ENCODE data around the gene OR7G1. TPM values are rescaled to one million over a fixed set of nuclear protein-coding genes. Genes with fewer than 3 reads are reported as not detected.
A peak's percentile ranks its signal among the peaks of the same experiment; 100 is the strongest.

The OR7G1 gene
- total RNA-seq, 1 experiment from 2014 or later = not detected

DNA sequence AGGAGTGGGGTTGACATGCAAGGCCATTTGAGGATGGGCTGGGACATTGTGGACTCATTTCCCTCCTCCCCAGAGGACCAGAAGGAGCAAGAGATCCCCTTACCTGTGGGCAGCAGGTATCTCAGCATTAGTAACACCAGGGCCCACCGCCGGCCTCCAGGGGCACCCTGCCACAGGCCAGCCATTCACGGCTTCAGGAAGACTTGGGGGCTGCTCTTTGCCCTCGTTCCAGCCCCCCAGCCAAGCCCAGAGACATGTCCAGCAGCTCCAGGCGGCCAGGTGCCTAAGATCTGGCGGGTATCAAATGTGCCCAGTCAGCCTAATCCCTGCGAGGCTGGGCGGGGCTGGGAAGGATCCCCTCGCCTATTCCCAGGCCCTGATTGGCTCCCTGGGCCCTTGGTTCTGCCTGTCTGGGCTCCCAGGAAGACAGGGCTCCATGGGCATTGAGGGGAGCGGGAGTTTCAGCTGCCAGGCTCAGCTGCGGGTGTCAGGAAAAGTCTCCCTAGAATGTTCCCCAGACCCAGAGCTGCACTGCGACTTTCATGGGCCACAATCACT, 50.0 kb downstream of the OR7G1 start:
- Histone ChIP-seq H3K9me3 (ENCODE audit: control insufficient read depth, low read depth, low read length) (no peaks in the 10 kb centered on the region), H2BK120ac (ENCODE audit: low read depth, low read length, poor library complexity, severe bottlenecking) (no peak overlapping the region), H2AFZ (ENCODE audit: low read length) (no peak overlapping the region), H3K79me1 (ENCODE audit: insufficient read depth, low read depth, low read length, poor library complexity, severe bottlenecking) (no peaks in the 10 kb centered on the region), H3K4me2 (ENCODE audit: insufficient read depth, insufficient read length, low read length) (no peak overlapping the region), H3K23ac (ENCODE audit: insufficient read length, low read depth, low read length) (no peak overlapping the region), H3K14ac (ENCODE audit: insufficient read depth, low read length) (no peak overlapping the region), H2BK5ac (ENCODE audit: insufficient read length, low read length) (no peak overlapping the region), H3K4me1 (ENCODE audit: insufficient read depth, low read length) (no peaks in the 10 kb centered on the region), H3K27ac (ENCODE audit: insufficient read length, low read depth, low read length) (no peak overlapping the region), H3K56ac (ENCODE audit: insufficient read length, low read depth, low read length) (no peak overlapping the region), H3T11ph (ENCODE audit: low read length) (no peak overlapping the region), H2BK12ac (ENCODE audit: insufficient read length, low read depth, low read length) (no peak overlapping the region), H4K91ac (ENCODE audit: insufficient read length, low read depth, low read length) (no peak overlapping the region), H2BK20ac (ENCODE audit: low read depth, low read length, poor library complexity, severe bottlenecking) (no peak overlapping the region), H4K5ac (ENCODE audit: insufficient read length, low read depth, low read length) (no peak overlapping the region), H3K79me2 (ENCODE audit: insufficient read depth, low read length) (no peaks in the 10 kb centered on the region), H3K4ac (ENCODE audit: low read depth, low read length) (no peak overlapping the region), H3K23me2 (ENCODE audit: insufficient read length, low read depth, low read length, poor library complexity, severe bottlenecking) (no peaks in the 10 kb centered on the region), H3K18ac (ENCODE audit: insufficient read length, low read depth, low read length) (no peak overlapping the region), H4K20me1 (ENCODE audit: control insufficient read depth, insufficient read depth, insufficient read length) (no peaks in the 10 kb centered on the region), H2AK5ac (ENCODE audit: insufficient read length, low read length) (no peak overlapping the region), H4K8ac (replicated peaks; ENCODE audit: insufficient read length, low read depth, low read length) (no peak overlapping the region), H3K9ac (ENCODE audit: extremely low read depth, insufficient read length, low read length) (no peak overlapping the region), H2BK15ac (ENCODE audit: low read depth, low read length) (no peak overlapping the region), H3K27me3 (ENCODE audit: insufficient read depth, low read length) (no peaks in the 10 kb centered on the region)
- no CpG with 5 or more reads among the region's 12 CpGs for WGBS (ENCODE audit: extremely low coverage, insufficient read length, low lambda C conversion rate)
- Mint-ChIP-seq H3K36me3 (ENCODE audit: insufficient read depth in 1 of 3, low read depth in 3 of 3) (no peaks in the 10 kb centered on the region), H3K4me1 (peaks cover 4 to 16% of the 10 kb centered on the region in 2 experiments; a peak in 3 of 4 replicates), H3K9me3 (no peaks in the 10 kb centered on the region), H3K27me3 (ENCODE audit: low read depth) (no peaks in the 10 kb centered on the region), H3K27ac (no peak overlapping the region), H3K4me3 (no peak overlapping the region)
- peak; percentile 75 for DNase-seq
- TF ChIP-seq CTCF (conservative IDR thresholded peaks at IDR 0.05) = no peak

Other genes starting within 250 kb of the OR7G1 start
- 0.22 and 0.29 TPM in 2 replicates for gene MUC16, start 105.4 kb downstream of the OR7G1 start, total RNA-seq (2021)
- gene OR1M1, start 28.7 kb downstream of the OR7G1 start, total RNA-seq (2021) = not detected in 2 replicates
- not detected in 2 replicates for gene OR7G2, start 8.3 kb downstream of the OR7G1 start, total RNA-seq (2021)
- gene OR7G3, start 11.2 kb upstream of the OR7G1 start, total RNA-seq (2021) = not detected in 2 replicates
- 50.3 and 52.8 TPM in 2 replicates for gene ZNF317, start 24.6 kb upstream of the OR7G1 start, total RNA-seq (2021)
- 0.31 and 0.48 TPM in 2 replicates for gene OR7D2, start 63.2 kb upstream of the OR7G1 start, total RNA-seq (2021)
- gene OR7D4, start 103.8 kb upstream of the OR7G1 start, total RNA-seq (2021) = not detected in 2 replicates
- gene OR7E24, start 135.2 kb upstream of the OR7G1 start, total RNA-seq (2021) = not detected in 2 replicates
- gene ZNF699, start 194.1 kb upstream of the OR7G1 start, total RNA-seq (2021) = 4.1 and 4.2 TPM in 2 replicates
- gene ZNF559, start 208.4 kb upstream of the OR7G1 start, total RNA-seq (2021) = 18.1 and 19.7 TPM in 2 replicates
- gene ZNF177, start 247.2 kb upstream of the OR7G1 start, total RNA-seq (2021) = 5.7 TPM in 2 replicates